GM21367 (cell line): ENCODE results near the gene GCC2.
A peak's percentile ranks its signal among the peaks of the same experiment; 100 is the strongest.
"Not testable (repeated sequence)": the region's sequence is repeated elsewhere in the genome, so short reads cannot be mapped to it uniquely, and the experiment has no call there.

Experiments used
- ATAC-seq: cut with Tn5 transposase; IDR thresholded peaks from one replicate; pipeline ENCODE4 v1.9.1; 2021; ENCODE audit not compliant: unreplicated experiment

The GCC2 gene, protein sequence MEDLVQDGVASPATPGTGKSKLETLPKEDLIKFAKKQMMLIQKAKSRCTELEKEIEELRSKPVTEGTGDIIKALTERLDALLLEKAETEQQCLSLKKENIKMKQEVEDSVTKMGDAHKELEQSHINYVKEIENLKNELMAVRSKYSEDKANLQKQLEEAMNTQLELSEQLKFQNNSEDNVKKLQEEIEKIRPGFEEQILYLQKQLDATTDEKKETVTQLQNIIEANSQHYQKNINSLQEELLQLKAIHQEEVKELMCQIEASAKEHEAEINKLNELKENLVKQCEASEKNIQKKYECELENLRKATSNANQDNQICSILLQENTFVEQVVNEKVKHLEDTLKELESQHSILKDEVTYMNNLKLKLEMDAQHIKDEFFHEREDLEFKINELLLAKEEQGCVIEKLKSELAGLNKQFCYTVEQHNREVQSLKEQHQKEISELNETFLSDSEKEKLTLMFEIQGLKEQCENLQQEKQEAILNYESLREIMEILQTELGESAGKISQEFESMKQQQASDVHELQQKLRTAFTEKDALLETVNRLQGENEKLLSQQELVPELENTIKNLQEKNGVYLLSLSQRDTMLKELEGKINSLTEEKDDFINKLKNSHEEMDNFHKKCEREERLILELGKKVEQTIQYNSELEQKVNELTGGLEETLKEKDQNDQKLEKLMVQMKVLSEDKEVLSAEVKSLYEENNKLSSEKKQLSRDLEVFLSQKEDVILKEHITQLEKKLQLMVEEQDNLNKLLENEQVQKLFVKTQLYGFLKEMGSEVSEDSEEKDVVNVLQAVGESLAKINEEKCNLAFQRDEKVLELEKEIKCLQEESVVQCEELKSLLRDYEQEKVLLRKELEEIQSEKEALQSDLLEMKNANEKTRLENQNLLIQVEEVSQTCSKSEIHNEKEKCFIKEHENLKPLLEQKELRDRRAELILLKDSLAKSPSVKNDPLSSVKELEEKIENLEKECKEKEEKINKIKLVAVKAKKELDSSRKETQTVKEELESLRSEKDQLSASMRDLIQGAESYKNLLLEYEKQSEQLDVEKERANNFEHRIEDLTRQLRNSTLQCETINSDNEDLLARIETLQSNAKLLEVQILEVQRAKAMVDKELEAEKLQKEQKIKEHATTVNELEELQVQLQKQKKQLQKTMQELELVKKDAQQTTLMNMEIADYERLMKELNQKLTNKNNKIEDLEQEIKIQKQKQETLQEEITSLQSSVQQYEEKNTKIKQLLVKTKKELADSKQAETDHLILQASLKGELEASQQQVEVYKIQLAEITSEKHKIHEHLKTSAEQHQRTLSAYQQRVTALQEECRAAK (N-terminal part only)

DNA sequence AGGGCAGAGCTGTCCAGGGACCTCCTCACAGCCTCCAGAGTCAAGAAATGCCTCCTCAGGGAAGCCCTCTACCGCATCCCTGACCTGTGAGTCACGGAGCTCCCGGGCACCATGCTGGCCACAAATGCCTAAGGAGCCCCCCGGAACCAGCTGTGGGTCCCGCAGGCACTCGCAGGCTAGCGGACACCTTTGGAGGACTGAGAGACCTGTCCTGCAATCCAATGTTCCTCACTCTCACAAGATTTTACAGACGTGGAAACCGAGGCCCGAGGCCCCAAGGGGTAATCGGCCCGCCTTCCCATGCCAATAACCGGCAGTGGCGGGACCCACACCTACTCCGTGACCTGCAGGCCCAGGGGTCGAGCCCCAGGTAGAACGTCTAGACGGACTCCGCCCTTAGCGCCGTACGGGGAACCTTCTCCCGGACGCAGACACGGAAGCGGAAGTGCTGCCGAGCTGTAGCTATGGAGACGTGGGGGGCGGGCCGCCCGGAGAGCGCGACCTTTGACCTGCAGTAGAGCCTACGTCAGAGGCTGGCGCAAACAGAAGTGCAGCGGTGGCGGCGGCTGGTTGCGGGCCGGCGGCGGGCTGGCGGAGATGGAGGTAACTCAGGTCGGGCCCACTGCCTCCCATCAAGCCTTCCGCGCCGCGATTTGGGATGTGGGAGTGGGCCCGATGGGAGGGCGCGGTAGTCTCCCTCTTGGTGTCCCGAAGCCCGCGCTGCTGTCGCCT is at the start of gene GCC2:
TSS of gene GCC2 (plus strand) at position 529 of the 732 bp plus-strand sequence. CDS start at position 598, 69 bp downstream.
- ATAC-seq, result peak; percentile 98

DNA sequence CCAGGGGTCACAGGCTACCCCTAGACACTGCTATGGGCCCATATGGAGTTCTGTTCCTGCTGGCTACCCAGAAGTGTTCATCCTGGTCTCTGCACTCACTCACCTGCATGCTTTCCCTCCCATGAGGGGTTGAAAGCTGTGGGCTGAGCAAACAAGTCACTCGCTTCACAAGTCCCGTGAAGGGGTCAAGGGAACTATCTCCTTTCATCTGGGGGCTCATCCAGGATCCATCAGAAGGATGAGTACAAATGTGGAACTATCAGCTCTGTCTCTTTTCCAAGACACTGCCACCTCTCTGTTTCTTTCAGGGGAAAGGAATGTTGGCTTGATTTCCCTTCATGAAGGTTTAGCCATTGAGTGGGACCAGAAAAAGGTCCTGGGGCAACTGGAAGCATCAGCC is 49.5 kb upstream of the GCC2 start:
- no peak for ATAC-seq

DNA sequence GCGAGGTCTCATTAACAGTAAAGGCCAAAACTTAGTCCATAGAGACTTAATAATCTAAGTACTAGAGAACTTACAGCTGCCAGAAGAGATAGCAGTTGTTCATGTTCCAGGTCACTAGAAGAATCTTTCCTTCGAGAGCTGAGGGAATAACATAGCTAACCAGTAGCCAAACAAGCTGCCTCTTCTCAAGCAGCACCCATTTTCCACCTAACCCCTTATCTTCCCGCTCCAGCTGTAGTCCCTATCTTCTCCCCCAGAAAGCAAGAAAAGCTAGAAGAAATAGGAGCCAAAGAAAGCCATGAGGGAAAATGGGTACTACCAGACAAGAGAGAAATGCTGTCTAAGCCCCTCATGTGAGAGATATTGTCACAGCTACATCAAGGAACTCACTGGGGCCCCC is 47.2 kb upstream of the GCC2 start:
- ATAC-seq, result no peak

DNA sequence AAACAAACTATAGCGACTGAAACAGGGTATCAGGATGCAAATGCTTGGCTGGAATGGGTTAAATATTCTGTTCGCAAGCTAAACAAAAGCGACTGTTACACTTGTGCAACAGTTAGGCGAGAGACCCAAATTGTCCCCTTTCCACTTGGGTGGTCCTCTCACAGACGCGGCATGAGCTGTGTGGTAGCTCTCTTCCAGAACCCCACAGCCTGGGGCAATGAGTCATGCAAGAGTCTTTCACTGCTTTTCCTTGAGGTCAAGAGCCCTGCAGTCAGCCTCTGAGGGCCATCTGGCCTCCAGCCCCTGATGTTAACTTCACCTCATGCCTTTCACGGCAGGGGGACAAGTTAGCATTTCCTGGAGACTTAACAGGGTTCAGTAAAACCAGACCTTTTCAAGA is 45.5 kb upstream of the GCC2 start:
- ATAC-seq, result no peak

DNA sequence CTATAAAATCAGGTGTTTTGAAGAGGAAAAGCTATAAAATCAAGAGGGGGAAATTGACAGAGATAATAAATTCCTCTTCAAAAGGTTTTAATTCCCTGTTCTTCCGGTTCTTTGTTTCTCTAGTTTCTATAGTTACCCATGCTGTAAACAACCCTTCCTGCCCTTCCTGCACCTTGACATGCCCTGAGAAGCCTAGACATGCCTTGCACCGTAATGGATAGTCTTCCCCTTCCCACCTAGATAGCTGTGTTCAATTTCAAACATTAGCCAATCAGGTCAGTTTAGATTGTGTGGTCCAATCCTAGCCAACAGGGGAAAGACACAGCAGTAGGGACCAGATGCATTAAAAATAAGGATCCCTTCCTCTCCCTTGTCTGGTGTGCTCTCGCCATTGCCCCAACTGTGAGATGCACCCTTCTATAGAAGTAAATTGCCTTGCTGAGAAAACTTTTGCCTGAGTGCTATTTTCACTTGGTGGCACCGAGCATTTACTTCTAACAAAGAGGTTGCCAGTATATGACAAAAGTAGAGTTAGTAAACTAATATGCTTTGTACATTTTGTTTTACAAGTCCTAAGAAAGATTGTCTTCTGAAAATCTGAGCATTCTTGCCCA is 44.1 kb upstream of the GCC2 start:
- no peak for ATAC-seq

DNA sequence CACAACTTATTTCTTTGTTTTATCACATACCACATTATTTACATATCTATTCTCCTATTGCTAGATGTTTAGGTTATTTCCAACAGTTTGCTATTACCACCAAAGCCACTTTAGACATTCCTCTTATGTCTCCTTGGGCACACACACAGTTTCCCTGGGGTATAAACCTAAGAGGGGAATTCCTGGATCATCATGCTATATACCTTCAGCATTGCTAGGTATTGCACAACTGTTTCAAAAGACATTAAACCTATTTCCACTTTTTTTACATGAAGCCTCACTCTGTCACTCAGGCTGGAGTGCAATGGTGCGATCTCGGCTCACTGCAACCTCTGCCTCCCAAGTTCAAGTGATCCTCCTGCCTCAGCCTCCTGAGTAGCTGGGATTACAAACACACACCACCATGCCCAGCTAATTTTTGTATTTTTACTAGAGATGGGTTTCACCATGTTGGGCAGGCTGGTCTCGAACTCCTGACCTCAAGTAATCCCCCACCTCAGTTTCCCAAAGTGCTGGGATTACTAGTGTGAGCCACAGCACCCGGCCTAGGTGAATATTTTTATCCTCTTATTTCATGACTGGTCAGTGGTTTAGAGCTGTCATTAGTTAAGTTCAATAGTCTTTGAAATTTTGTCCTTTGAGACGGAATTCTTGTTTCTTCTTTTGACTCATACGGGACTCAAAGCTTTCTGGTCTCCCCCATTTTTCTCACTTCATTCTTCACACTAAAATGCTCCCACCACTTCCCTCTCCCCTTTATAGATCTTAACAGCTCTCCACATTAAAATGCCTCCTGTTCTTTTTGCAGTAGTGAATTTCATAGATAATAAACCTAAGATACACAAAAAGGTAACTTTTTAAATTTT is 40.9 kb upstream of the GCC2 start:
- no peak for ATAC-seq

DNA sequence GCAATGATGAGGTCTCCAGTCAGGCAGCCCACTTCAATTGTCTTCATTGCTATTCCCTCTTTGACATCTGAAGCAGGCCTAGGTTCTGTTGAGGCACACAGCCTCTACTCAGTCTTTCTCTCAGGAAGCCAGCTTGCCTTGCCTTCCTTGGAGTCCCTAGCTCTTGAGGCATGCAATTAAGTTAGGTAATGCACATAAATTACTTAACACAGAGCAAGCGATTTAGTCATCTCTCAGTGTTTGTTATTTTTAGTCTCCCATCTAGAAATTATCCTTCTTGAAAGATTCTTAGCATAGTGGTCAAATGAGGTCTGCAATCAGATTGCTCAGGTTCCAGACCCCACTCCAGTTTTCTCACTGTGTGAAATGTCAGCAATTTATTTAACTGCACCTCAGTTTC is 39.2 kb upstream of the GCC2 start:
- no peak for ATAC-seq

DNA sequence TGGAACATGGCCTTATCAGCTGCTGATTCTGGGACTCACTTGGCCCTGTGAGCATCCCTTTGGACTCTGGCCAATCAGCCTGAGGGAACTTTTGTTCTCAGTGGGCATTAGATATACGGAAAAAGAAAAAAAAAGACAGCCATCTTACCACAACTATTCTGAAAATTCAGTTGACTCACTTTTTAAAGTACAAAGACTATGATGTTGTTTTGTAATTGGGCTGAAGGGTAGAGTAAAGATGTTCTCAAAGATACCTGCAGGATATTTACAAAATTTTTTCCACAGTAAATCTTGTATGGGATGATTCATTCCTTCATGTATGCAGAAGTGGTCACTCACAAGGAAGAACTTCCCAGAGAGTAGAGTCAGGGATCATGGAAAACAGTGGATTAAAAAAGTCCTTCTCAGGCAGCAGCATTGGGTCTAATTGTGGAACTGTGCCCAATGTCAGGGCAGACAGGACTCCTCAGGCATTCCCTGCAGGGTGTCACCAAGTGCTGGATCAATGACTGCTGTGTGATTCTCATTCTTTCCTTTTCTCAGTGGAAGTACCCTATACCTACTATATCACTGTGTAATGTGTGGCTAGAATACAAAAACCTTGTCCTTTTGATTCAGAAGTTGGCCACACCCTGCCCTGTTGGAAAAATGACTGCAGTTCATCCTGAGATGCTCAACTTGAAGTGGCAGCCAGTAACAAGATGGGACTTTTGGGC is 35.9 kb upstream of the GCC2 start:
- ATAC-seq, result no peak

DNA sequence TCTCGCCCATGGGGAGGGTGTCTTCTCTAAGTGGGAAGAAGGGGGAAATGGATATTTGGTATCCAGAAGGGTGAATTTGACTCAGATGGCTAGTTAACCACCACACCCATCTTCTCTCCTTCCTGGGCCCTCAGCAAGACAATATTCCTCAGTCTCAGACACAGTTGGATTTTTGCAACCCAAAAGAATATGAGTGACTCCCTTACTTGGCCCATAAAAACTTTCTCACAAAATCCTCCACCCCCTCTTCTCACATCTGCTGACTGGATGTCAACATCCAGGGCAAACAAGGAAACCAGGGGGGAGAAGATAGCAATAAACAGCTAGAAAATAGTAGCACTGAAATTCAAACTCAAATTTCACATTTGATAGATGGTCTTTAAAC is 35.3 kb upstream of the GCC2 start:
- no peak for ATAC-seq

DNA sequence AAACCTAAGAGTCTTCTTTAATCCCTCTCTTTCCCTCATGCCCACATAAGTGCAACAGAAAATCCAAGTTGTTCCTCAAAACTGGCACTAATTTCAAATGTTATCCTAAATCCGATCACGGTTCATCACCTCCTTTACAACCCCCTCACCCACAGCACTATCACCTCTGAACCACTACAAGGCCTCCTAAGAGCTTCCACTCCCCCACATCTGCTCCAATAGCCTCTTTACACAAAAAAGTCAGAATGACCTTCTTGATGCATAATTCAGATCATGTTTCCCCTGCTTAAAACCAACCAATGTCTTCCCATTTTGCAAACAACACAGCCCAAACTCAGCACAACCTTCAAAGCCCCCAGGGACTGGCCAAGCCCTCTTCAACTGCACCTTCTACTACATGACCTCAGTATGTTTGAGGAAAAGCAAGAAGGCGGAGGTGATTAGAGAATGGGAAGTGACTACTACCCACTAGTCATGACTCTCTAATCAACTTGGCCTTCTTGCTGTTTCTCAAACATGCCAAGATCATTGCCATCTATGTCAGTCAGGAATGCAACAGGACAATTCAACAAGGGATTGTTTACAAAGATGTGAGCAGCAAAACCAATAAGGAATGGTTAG is 34.6 kb upstream of the GCC2 start:
- no peak for ATAC-seq

DNA sequence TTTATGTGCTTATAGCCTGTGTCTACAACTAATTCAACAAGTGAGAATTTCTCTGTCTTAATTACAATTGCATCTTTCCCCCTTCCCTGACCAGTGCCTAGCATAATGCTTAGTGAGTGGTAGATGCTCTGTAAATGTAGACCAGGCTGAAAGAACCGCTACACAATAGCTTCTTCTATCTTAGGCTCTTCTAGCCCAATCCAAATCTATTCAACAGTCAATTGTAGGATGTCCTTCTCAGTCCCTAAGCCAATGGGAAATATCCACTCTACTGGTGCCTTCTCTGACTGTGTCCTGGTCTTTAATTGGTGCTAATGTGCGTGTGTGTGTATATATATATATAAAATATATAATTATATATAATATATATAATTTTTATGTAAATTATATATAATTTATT is 34.1 kb upstream of the GCC2 start:
- ATAC-seq, result no peak

DNA sequence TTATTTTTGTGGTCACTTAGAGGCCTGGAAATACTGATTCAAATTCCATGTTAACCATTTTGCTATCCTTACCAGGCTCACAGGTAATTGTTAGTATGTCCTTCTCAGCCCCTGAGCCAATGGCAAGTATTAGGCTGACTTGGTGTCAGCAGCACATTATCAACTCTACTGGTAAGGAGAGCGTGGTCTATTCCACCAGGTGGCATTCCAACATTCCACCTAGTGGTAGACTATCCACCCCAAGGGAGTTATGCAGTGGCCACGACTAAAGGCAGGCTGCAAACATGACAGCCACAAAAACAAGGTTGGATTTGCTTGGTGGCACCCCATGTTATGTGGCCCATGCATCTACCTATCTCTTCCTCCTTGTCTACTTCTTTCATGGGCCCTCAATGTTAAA is 31.8 kb upstream of the GCC2 start:
- ATAC-seq, result no peak

DNA sequence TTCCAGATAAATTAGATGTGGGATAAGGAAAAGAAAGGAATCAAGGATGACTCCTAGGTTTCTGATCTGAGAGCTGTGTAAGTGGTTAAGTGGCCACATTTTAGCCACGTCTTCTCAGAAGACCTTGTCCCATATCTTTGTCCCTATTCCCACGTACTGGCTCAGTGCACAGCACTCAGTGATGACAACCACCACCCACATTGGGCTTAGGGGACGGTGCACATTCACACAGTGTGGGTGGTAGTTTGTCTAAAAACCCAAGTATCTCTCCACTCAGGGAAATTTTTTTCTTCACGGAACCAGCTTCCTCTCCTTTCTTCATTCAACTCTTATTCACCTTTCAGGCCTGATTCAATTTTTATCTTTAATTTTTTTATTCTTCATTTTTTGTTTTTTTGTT is 30.6 kb upstream of the GCC2 start:
- ATAC-seq, result no peak

DNA sequence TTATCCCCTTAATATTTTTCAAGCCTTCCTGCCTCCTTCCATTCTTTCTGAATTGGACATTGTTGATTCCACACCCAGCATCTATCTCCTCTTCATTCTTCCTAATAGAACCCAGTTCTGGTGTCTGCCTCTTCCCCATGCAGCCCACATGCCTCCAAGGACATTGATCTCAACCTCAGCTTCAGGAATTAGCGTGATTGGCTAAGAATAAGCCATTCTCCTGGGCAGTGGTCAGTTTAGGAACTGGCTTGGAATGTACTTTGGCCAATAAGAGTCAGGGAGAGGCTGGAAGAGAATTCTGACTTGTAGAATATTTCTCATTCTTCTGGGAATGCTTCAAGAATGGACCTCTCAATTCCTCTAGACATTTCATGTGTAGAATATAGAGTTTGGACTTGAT is 25.9 kb upstream of the GCC2 start:
- ATAC-seq, result no peak

DNA sequence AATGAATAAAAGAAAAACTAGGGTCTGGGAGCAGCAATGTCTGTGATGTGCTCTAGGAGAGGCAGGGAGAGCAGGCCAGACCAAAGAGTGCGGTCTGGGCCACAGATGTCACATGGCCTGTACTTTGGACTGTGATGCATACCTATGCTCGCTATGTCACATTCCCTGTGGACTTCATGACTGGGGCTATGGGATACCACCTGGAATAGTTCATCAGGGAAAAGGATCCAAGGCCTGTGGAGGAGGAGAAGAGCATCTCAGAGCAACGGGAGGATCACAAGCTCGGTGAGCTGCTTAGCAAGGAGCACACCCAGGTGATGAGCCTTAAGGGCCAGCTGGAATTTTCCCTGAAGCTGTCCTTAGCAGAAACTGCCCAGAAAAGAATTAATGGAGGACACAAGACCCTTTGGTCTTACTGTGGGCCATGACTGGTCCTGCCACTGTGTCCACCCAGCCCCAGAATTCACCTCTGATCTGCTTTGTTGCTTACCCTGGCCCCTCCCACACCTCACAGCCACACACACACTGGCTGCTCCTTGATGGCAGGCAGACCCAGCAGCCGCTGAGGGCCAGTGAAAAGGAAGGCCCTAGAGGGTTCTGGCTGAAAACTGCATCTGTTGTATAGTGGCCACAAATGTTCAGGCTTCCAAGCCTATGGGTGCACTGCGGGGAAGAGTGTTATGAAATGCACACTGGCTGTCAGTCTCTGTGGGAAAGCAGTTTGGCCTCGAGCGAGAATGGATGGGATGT is 25.3 kb upstream of the GCC2 start:
- no peak for ATAC-seq

DNA sequence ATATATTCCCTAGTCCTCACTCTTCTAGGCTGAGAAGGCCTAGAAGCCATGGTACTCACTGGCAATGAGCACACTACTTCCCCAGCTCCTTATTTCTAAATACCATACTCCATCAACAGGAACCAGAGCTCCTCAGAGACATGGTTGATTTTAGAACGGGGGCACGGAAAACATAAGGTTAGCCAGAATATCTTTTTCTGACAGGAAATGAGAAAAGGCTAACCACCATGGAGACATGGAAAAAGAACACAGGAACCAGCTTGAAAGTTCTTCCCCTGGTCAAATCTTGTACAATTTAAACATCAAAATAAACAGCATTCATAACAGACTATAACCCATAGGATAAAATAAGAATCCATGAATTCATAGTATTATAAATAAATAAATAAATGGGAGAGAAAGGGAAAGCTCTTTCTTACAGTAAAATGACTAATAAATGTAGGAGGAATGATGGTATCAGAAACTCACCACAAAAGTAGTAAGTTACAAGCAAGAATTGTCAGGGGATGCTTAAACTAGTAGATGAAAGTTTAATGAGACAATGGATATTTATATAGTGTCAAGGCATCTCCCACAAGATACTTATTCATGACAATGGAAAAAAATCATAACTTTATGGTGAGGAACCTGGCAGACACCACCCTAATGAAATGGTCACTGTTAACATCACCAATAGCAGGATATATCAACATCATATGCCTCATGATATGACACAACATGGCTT is 20.6 kb upstream of the GCC2 start:
- no peak for ATAC-seq

DNA sequence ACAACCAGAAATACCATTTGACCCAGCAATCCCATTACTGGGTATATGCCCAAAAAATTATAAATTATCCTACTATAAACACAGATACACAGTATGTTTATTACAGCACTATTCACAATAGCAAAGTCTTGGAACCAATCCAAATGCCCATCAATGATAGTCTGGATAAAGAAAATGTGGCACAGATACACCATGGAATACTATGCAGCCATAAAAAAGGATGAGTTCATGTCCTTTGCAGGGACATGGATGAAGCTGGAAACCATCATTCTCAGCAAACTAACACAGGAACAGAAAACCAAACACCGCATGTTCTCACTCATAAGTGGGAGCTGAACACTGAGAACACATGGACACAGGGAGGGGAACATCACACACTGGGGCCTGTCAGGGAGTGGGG is 13.4 kb upstream of the GCC2 start:
- ATAC-seq, result not testable (repeated sequence)
